ENCODE results near the gene RBM11. TPM values are rescaled to one million over a fixed set of nuclear protein-coding genes. Genes with fewer than 3 reads are reported as not detected.

The RBM11 gene
- total and polyA plus RNA-seq, 2 of the 8 experiments (the other 6 are each of a cell fraction or from before 2014, with no cell fraction given), result 3.9 to 10.1 TPM

DNA sequence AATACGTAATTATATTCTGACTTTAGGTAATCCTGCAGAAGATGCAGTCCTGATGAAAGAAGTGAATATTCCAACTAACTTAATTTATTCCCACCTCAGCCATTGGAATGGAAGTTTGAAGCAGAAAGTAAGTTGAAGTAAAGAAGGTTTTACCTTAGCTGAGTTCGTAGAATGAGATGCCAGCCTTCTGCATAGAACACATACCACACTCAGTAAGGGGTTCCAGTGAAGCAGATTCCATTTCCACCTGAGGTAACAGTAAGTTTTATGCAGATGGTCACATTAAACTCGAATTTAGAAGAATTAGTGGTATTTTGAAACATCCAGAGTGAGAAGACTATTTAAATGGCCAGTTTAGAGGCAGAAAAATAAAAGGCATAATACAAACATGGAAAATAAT lies 20.2 kb downstream of the RBM11 start:
- H2AFZ ChIP-seq (ENCODE audit: low read length), result no peak overlapping the region
- WGBS, 2 experiments (ENCODE audit: extremely low coverage in 1 of 2, insufficient coverage in 1 of 2, insufficient read length in 1 of 2, insufficient replicate concordance in 2 of 2, low coverage in 1 of 2, low lambda C conversion rate in 2 of 2, missing lambda C conversion rate in 1 of 2), result 49% methylated on average over 3 of the region's 3 CpGs; no CpG with 5 or more reads in 1 of the 2 experiments
- H3K27me3 ChIP-seq (replicated peaks in 1 of 4; ENCODE audit: control insufficient read depth in 3 of 4, extremely low read depth in 1 of 4, insufficient read depth in 3 of 4, low read length in 3 of 4), result no peaks in the 10 kb centered on the region
- ChIA-PET CTCF (ENCODE audit: partially characterized antibody) (no interaction called here), POLR2A (ENCODE audit: partially characterized antibody) (no interaction called here)
- no peak overlapping the region for H2BK12ac ChIP-seq (ENCODE audit: low read depth, low read length)
- no peak overlapping the region for H2AK5ac ChIP-seq (ENCODE audit: low read depth, low read length)
- no peaks in the 10 kb centered on the region for H3K79me1 ChIP-seq (ENCODE audit: low read depth, low read length)
- H3K36me3 ChIP-seq (ENCODE audit: control insufficient read depth in 2 of 4, insufficient read depth in 4 of 4, low read length in 3 of 4), result no peaks in the 10 kb centered on the region
- H2BK20ac ChIP-seq (ENCODE audit: low read length), result no peak overlapping the region
- no peak overlapping the region for H3K4me3 ChIP-seq (ENCODE audit: extremely low read depth in 1 of 4, insufficient read depth in 2 of 4, low read depth in 3 of 4, low read length in 4 of 4)
- DNase-seq (ENCODE audit: low read depth in 1 of 2, low spot score in 2 of 2) (no peak), FAIRE-seq (no peak)
- no peak overlapping the region for H4K8ac ChIP-seq (ENCODE audit: extremely low read depth, insufficient read depth, low read length)
- H3K9me3 ChIP-seq (ENCODE audit: insufficient read depth in 2 of 2, low read depth in 1 of 2, low read length in 1 of 2), result 0 out of 4 replicates have a peak, but pooled peaks cover 0 to 3% of the 10 kb centered on the region in 2 experiments
- no peak overlapping the region for H3K56ac ChIP-seq (replicated peaks; ENCODE audit: insufficient read length, low read depth, low read length)
- no peaks in the 10 kb centered on the region for H3K23me2 ChIP-seq (ENCODE audit: low read depth, low read length)
- H4K20me1 ChIP-seq (replicated peaks in 1 of 2; ENCODE audit: control insufficient read depth in 1 of 2, insufficient read depth in 2 of 2, low read length in 2 of 2), result no peaks in the 10 kb centered on the region
- H3K18ac ChIP-seq (ENCODE audit: extremely low read depth, low read length), result no peak overlapping the region
- H3K27ac ChIP-seq (ENCODE audit: low read depth, low read length), result no peak overlapping the region
- no peak overlapping the region for H2BK120ac ChIP-seq (replicated peaks; ENCODE audit: low read depth, low read length)
- H3K9ac ChIP-seq (replicated peaks in 1 of 4; ENCODE audit: extremely low read depth in 1 of 4, low read depth in 3 of 4, low read length in 3 of 4), result no peak overlapping the region
- H2BK15ac ChIP-seq (ENCODE audit: low read length), result no peak overlapping the region
- H3K4ac ChIP-seq (replicated peaks; ENCODE audit: insufficient read length, low read depth, low read length), result no peak overlapping the region
- no peak overlapping the region for H4K5ac ChIP-seq (ENCODE audit: insufficient read length, low read depth, low read length)
- H3K4me2 ChIP-seq (ENCODE audit: insufficient read depth in 1 of 2, low read depth in 2 of 2, low read length in 2 of 2), result no peak overlapping the region; a peak in 1 of 4 replicates
- H4K91ac ChIP-seq (replicated peaks; ENCODE audit: insufficient read length, low read length), result no peak overlapping the region
- no peak overlapping the region for H3K23ac ChIP-seq (ENCODE audit: insufficient read length)
- no peak overlapping the region for H2BK5ac ChIP-seq (ENCODE audit: low read depth, low read length)
- H3K4me1 ChIP-seq (replicated peaks in 1 of 4; ENCODE audit: control insufficient read depth in 3 of 4, insufficient read depth in 4 of 4, low read length in 3 of 4), result peaks cover 0 to 3% (median 0%) of the 10 kb centered on the region in 4 experiments; a peak in 1 of 7 replicates
- no peaks in the 10 kb centered on the region for H3K79me2 ChIP-seq (ENCODE audit: control insufficient read depth in 1 of 2, insufficient read depth in 2 of 2, low read length in 2 of 2)
- no peak overlapping the region for H3K14ac ChIP-seq (ENCODE audit: insufficient read length)
- no peak for TF ChIP-seq CBX5 (IDR thresholded peaks at IDR 0.05; ENCODE audit: low read depth, low read length)
- TF ChIP-seq SIN3A (conservative IDR thresholded peaks at IDR 0.05 in 1 of 2, IDR thresholded peaks at IDR 0.05 in 1 of 2; ENCODE audit: low read depth in 1 of 2, low read length in 2 of 2), result no peak
- no peak for TF ChIP-seq RNF2 (IDR thresholded peaks at IDR 0.05; ENCODE audit: borderline replicate concordance, low read depth, low read length, missing control alignments, poor library complexity, severe bottlenecking)
- TF ChIP-seq RBBP5 (IDR thresholded peaks at IDR 0.05; ENCODE audit: borderline replicate concordance, low read depth, low read length), result no peak
- no peak for TF ChIP-seq CREB1 (IDR thresholded peaks at IDR 0.05)
- no peak for TF ChIP-seq NANOG (IDR thresholded peaks at IDR 0.05; ENCODE audit: insufficient read depth, low read depth, low read length, poor library complexity, severe bottlenecking)
- TF ChIP-seq TAF1 (IDR thresholded peaks at IDR 0.05; ENCODE audit: low read depth, low read length), result no peak
- TF ChIP-seq, protein P1, sequence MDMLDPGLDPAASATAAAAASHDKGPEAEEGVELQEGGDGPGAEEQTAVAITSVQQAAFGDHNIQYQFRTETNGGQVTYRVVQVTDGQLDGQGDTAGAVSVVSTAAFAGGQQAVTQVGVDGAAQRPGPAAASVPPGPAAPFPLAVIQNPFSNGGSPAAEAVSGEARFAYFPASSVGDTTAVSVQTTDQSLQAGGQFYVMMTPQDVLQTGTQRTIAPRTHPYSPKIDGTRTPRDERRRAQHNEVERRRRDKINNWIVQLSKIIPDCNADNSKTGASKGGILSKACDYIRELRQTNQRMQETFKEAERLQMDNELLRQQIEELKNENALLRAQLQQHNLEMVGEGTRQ (IDR thresholded peaks at IDR 0.05; ENCODE audit: low read length), result no peak
- TF ChIP-seq SRF (IDR thresholded peaks at IDR 0.05; ENCODE audit: low read depth, low read length), result no peak
- no peak for TF ChIP-seq RAD21 (IDR thresholded peaks at IDR 0.05 in 1 of 2, conservative IDR thresholded peaks at IDR 0.05 in 1 of 2; ENCODE audit: low read depth in 2 of 2, low read length in 2 of 2)
- TF ChIP-seq, protein P2, sequence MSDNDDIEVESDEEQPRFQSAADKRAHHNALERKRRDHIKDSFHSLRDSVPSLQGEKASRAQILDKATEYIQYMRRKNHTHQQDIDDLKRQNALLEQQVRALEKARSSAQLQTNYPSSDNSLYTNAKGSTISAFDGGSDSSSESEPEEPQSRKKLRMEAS (IDR thresholded peaks at IDR 0.05), result no peak
- no peak for TF ChIP-seq YY1 (IDR thresholded peaks at IDR 0.05; ENCODE audit: low read depth, low read length)
